Peyer's patch (tissue), 4 donors: ENCODE data around the gene EIF2AK3. TPM values are rescaled to one million over a fixed set of nuclear protein-coding genes. Genes with fewer than 3 reads are reported as not detected.
A peak's percentile ranks its signal among the peaks of the same experiment; 100 is the strongest.

ENCODE experiments used
- DNase-seq, 3 donors: peaks; one replicate each; pipeline ENCODE4 v3.0.0-alpha.2; 2017 to 2019
- H3K27ac ChIP-seq, 4 donors: fragments of 200-600 bp; sonication (generic); one replicate each; pipeline ENCODE4 v1.5.1; 2016 to 2019
- H3K27me3 ChIP-seq, 2 donors: fragments of 200-600 bp; sonication (generic); one replicate each; pipeline ENCODE4 v1.5.1; 2019
- H3K36me3 ChIP-seq, 3 donors: fragments of 200-600 bp; sonication (generic); one replicate each; pipeline ENCODE4 v1.5.1; 2016 to 2019
- H3K4me1 ChIP-seq, 4 donors: fragments of 200-600 bp; sonication (generic); one replicate each; pipeline ENCODE4 v1.5.1; 2016 to 2019
- H3K4me3 ChIP-seq, 4 donors: fragments of 200-600 bp; sonication (generic); 1 replicate in 3 of 4; 2 replicates in 1 of 4; pipeline ENCODE4 v1.5.1; 2016 to 2019; ENCODE audit warnings: mild to moderate bottlenecking in 1 of 4
- H3K9me3 ChIP-seq, 4 donors: fragments of 200-600 bp; sonication (generic); one replicate each; pipeline ENCODE4 v1.5.1; 2016 to 2019; ENCODE audit warnings: mild to moderate bottlenecking in 1 of 4
- CTCF ChIP-seq, 6 experiments: fragments of 450-650 bp in 4 of 6; fragments of 200-600 bp in 2 of 6; sonication (generic) in 1 of 6; IDR thresholded peaks; one replicate each; pipeline ENCODE4 v1.5.1; 2017 to 2019; ENCODE audit warnings: antibody characterized with exemption in 6 of 6, mild to moderate bottlenecking in 3 of 6, moderate library complexity in 1 of 6
- POLR2A ChIP-seq, 2 donors: fragments of 450-650 bp; IDR thresholded peaks; one replicate each; pipeline ENCODE4 v1.5.1; 2017; ENCODE audit warnings: antibody characterized with exemption in 2 of 2, mild to moderate bottlenecking in 2 of 2, moderate library complexity in 2 of 2
- total RNA-seq, 4 donors: library from RNA; depleted of rRNA; stranded (reverse); fragments of >200 nt; gene quantifications; one replicate each; pipeline ENCODE4 v1.1.0, GENCODE V29; 2016

Gene EIF2AK3
- total RNA-seq, 4 donors from 2014 or later: 17.1 to 93.3 (median 18.6) TPM

- DNase-seq: no peak
- Histone ChIP-seq H3K4me1 (no peaks in the 10 kb centered on the region), H3K27ac (no peak overlapping the region), H3K4me3 (no peak overlapping the region), H3K36me3 (no peaks in the 10 kb centered on the region), H3K9me3 (no peaks in the 10 kb centered on the region), H3K27me3 (no peaks in the 10 kb centered on the region)
- TF ChIP-seq POLR2A (IDR thresholded peaks at IDR 0.05) (no peak), CTCF (IDR thresholded peaks at IDR 0.05) (no peak)
These were observed 40.0 kb upstream of the EIF2AK3 start for GRCh38 chr2:88667219-88667618.

- no peaks in the 10 kb centered on the region for H3K27me3 ChIP-seq
- H3K4me3 ChIP-seq: no peak overlapping the region
- no peaks in the 10 kb centered on the region for H3K36me3 ChIP-seq
- TF ChIP-seq POLR2A (IDR thresholded peaks at IDR 0.05): no peak
- no peak for TF ChIP-seq CTCF (IDR thresholded peaks at IDR 0.05)
- H3K9me3 ChIP-seq: no peaks in the 10 kb centered on the region
- DNase-seq: no peak
- no peak overlapping the region for H3K27ac ChIP-seq
- H3K4me1 ChIP-seq: no peaks in the 10 kb centered on the region
These were observed 39.3 kb upstream of the EIF2AK3 start for GRCh38 chr2:88666576-88666975.

GRCh38 chr2:88660622-88661021 is 33.4 kb upstream of the EIF2AK3 start:
- H3K4me1 ChIP-seq: no peaks in the 10 kb centered on the region
- no peak for DNase-seq
- no peak overlapping the region for H3K27ac ChIP-seq

GRCh38 chr2:88659538-88659915 is 32.3 kb upstream of the EIF2AK3 start:
- Histone ChIP-seq H3K4me3 (no peak overlapping the region), H3K27ac (peak overlapping the region in 2 of 4 donors; percentile 51 to 64), H3K27me3 (no peaks in the 10 kb centered on the region), H3K9me3 (no peaks in the 10 kb centered on the region), H3K4me1 (no peaks in the 10 kb centered on the region), H3K36me3 (no peaks in the 10 kb centered on the region)
- peak in 1 of 3 donors; percentile 49 for DNase-seq
- TF ChIP-seq POLR2A (IDR thresholded peaks at IDR 0.05): no peak
- no peak for TF ChIP-seq CTCF (IDR thresholded peaks at IDR 0.05)

More at GRCh38 chr2:88660622-88661021, 33.4 kb upstream of the EIF2AK3 start:
- Histone ChIP-seq H3K4me3 (no peak overlapping the region), H3K27me3 (no peaks in the 10 kb centered on the region), H3K36me3 (no peaks in the 10 kb centered on the region), H3K9me3 (no peaks in the 10 kb centered on the region)
- TF ChIP-seq CTCF (IDR thresholded peaks at IDR 0.05): no peak
- no peak for TF ChIP-seq POLR2A (IDR thresholded peaks at IDR 0.05)

- Histone ChIP-seq H3K27ac (peak overlapping the region in 2 of 4 donors; percentile 51 to 64), H3K4me3 (no peak overlapping the region), H3K9me3 (no peaks in the 10 kb centered on the region), H3K4me1 (no peaks in the 10 kb centered on the region), H3K27me3 (no peaks in the 10 kb centered on the region), H3K36me3 (no peaks in the 10 kb centered on the region)
- no peak for DNase-seq
- no peak for TF ChIP-seq POLR2A (IDR thresholded peaks at IDR 0.05)
- TF ChIP-seq CTCF (IDR thresholded peaks at IDR 0.05): no peak
These were observed 31.7 kb upstream of the EIF2AK3 start for GRCh38 chr2:88658881-88659537.
